Frontal cortex (tissue), 4 donors: ENCODE data around the gene UMAD1. TPM values are rescaled to one million over a fixed set of nuclear protein-coding genes. Genes with fewer than 3 reads are reported as not detected.

Source experiments
- DNase-seq, 2 donors: peaks; one replicate each; pipeline ENCODE4 v3.0.0; 2012; ENCODE audit warnings: low spot score in 2 of 2
- FAIRE-seq: peaks from 2 replicates; lab custom pipeline; 2012; peaks lifted over from hg19 to GRCh38; lab: Jason Lieb, UNC
- total RNA-seq: library from RNA; depleted of rRNA; stranded (reverse); fragments of >200 nt; gene quantifications from one replicate; pipeline ENCODE4 v1.2.3, GENCODE V29; 2014
- donor health status: control.
- donor health status: control.
- donor health status: control.

The UMAD1 gene
- total RNA-seq, 1 donor from 2014 or later: 7.3 TPM

DNA sequence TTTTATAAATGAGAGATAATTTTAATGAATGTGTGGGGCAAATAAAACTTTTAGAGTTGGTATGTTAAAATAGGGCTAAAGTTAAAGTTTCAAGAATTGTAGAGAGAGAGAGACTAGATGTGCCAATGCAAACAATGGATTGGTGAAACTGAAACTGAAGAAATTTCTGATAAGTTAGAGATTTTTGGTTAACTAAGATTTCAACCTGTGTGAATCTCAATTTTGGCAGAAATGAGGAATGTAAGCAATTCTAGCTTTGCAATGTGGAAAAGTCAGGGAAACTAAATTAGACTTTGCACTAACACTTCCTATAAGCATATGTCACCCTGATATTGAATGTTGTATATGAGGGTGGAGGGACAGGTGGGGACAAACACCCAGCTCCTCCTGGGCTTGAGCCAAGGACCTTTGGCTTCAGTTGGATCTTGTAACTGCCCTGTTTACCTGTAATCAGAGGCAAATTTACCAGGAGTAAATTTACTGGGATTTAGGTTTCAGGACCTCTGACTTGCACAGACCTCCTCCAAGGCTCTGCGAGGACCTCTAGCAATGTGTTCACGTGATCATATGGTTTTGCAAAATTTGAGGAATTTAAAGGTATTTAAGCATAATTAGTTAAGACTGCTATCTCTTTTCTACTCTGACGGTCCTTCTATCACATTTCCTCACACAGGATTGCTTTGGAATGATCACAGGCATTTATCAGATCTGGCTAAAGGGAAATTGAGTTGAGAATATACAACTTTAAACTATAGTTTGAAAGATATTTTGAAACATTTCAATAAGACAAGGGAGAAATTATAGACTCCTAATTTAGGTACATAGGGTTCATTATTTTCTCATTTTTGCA is 110.9 kb downstream of the UMAD1 start:
- FAIRE-seq (no peak), DNase-seq (no peak)

DNA sequence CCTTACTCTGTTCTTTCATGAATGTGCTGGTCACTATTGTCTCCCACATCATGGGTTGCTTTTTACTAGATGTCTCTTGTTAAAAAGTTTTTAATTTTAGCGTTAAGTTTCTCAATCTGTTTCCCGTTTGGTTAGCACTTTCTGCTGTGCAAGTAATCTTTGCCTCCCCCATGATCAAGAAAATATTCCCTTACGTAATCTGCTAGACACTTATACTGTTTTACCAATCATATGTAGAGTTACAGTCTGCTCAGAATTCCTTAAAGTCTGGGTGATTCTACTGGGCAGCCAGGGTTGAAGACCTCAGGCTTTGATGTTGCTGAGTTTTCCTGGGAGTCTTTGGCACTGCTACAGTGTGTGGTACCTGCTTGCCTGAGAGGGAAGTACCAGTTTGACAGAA is 116.0 kb downstream of the UMAD1 start:
- DNase-seq (no peak), FAIRE-seq (no peak)

DNA sequence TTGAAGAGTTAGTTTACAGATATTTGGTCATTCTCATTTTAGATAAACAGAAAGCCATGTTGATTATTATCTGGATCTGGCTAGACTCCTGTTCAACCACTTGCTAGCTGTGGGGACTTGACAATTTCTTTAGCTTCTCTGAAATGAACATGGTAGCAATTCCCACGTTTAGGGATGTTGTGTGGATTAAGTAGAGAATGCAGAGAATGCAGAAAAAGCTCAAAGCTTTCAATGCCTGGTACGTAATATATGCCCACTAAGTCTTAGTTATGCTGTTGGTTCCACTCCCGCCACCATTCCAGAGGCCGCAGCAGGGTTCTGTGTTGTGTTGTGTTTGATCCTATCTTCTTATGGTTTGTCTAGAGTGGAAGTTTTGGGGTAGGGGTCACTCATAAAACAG is 117.0 kb downstream of the UMAD1 start:
- no peak for DNase-seq
- no peak for FAIRE-seq

DNA sequence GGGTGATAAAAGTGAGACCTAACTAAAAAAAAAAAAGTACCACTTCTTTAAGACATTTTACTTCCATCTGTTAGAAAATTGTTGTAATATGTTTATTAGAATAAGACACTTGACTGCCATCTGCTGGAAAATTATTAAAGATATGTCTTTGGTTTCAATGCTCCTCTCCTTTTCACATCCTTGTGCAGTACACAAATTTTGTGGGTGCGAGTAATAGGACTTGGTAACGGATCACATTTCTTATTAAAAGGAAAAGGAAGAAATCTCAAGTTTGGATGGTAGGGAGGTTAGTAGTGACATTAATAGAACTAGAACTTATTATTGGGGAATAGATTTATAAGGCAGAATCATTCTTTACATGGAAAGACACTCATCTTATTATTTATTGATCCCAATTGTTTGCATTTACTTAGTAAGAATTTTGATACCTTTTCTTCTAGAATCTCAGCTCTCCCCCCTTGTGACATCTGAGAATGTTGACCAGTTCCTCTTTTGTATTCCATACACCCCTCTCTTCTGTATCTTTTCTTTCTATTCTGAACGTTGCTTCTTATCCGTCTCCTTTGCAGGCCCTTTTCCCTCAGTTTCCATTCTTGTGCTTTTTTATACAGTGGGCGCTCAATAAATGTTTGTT is 120.9 kb downstream of the UMAD1 start:
- no peak for DNase-seq
- FAIRE-seq: peak; percentile 52

DNA sequence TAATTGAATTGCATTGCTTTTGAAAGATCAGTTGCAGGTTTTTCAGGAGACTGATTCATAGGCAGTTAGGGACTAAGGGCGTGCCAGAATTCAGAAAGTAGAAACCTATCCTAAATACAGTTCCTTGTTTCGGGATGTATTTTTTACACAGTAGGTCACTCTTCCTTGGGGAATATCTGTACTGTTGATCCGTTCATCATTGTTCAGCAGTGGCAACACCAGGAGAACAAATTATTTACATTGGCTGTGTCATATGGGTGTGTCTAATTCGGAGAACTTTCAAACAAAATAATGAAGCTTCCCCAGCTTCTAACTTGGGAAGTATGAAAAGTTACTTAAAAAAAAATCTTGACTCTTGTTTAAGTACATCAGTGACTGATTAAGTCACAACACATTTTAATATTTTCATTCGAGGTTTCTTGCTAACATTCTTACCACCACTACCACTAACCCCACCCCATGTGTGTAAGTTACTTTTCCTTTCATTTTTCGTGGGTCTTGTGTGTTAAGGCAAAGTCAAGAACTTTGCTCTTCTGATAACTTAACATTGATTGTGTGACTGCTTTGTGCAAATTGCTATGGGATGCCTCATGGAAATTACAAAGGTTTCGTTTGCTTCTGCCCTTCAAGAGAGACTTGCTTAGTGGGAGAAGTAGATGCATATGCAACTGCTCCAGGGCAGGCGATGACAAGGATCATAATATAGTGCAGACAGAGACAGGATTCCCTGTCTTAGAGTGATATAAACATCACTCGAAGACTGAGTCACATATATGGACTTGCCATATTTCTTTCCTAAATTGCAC is 121.6 kb downstream of the UMAD1 start:
- FAIRE-seq (no peak), DNase-seq (no peak)

DNA sequence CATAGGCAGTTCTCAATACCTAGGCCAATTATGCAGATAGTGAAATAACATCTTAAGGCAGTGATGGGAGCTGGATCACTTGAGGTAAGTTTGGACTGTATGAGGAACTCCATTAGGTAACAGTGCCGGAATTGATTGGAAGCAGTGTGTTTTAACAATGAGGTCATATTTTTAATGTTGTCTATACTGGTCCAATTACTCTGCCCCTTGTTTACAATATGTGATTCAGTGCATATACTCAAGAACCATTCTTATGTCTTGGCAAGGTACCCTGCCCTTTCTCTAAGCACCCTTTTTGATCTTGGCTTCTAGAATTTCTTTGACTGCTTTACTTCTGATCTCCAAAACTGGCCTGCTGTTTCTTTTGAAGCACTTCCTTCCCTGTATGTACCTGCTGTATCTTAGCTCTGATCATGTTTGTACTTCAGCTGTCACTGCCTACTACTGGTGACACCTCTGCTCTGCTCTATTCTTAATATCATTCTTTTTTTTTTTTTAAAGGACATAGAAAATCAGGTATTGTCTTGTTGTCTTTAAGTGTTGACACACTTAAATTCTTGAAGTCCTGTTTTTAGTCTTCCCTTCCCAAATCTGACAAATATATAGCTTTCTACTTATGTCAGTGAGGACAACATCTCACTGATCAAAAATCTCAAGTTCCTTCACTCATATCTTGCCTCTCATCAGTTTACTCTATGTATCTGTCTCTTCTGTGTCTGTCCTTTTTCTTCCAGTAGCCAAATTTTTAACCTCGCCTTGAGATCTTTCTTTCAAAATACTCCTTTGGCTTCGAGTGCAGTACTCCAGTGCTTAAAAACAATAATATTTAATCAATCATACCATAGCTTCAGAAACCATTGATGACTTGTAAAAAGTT is 124.2 kb downstream of the UMAD1 start:
- no peak for FAIRE-seq
- no peak for DNase-seq

DNA sequence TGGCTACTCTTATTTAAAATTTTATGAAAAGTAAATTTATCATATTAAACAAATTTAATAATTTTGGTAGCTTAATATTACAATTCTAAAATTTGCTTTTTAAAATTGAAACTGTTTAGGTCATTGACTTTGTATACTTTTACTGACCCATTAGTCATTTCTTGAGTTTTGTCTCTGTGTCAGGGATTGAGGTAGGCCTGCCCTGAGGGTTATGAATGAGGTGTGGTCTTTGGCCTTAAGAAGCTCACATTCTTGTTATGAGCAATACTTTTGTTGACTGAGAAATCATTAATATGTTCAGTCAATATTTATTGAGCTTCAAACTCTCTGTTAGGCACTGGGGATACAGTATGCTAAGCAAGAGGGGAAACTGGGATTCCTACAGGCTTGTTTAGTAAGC is 124.9 kb downstream of the UMAD1 start:
- FAIRE-seq: no peak
- DNase-seq: no peak

DNA sequence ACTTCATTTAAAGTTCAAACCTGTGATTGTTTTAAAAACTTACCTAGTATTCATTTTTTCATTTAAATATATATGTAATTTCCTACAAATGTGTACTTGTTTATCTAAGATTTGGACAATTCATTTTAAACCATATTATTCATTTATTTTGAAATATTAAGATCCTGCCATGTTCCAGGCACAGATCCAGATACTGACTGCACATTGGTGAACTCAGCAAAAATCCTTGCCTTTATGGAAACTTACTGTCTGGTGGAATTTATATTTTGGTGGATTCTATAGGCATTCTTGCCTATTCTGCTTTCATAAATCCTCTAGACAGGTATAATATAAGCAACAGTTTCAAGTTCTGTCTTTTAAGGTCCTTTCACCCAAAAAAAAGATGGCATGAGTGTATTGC is 126.1 kb downstream of the UMAD1 start:
- no peak for DNase-seq

DNA sequence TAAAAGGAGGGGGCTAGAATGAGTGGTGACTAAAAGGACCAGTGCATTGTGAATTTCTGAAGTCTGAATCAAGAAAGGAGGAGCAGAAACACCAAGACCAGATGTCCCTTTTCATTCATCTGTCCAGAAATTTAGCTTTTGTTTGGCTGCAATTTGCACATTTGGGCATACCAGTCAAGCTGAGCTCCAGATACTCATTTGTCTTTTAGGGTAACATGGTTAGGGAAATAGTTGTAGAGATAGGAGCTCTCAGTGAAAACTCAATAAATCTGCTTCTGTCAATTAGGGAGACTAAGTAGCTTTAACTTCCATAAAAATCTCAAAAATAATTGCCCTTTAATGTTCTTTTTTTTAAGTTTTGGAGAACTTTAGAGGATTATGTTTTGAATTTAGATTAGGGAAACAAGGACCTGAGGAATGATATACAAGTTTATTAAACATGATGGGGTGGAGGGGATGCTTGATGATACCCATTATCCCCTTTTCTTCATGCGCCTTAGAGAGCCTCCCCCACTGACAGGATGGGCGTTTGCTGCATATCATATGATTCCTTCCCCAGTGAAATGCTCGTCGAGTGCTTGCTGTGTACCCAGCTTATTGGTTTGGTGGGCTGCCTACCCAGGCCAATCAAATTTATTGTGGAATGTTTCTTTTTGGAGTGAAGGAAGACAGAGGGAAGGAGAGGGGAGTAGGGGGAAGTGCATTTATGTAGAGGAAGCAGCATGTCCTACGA is 128.6 kb downstream of the UMAD1 start:
- FAIRE-seq: no peak
- DNase-seq: no peak

More for the DNA sequence above, 126.1 kb downstream of the UMAD1 start:
- no peak for FAIRE-seq

DNA sequence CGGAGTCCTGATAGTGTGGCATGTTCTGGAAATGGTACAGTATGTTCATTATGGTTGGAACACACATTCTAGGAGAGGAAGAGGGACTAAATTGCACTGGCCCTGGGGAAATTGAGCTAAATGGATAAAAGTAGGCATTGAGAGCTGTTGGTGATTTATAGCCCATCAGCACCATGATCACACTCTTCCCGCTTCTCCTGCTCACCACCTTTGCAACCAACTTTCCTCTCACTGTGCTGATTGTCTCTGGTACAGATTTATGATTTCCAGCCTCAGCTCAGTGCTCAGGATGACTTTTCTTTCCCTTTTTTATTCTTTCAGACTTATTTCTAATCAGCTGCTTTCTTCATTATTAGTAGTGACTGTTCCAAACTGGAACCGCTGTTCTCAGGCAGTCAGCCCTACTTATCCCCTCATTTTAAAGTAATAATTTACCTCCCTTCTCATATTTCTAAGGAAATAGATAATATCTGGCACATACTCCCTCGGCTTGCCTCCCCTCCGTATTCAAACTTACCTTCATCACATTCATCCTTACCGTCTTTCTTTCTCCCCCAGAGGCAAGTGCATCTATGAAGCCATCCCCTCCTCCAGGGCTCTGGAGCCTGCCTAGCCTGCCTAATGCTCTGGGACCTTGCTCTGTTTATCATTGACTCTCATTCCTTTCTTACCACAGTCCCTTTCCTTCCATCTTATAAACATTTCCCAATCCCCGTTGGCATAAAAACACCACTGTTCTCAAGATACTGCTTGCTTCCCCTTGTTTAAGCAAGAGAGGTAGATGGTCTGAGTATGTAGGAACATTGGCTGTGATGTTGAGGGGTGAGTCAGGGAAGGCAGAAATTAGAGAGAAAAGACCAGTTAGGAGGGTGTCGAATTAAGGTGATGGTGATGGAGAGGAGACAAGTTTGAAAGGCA is 129.4 kb downstream of the UMAD1 start:
- no peak for FAIRE-seq
- no peak for DNase-seq

DNA sequence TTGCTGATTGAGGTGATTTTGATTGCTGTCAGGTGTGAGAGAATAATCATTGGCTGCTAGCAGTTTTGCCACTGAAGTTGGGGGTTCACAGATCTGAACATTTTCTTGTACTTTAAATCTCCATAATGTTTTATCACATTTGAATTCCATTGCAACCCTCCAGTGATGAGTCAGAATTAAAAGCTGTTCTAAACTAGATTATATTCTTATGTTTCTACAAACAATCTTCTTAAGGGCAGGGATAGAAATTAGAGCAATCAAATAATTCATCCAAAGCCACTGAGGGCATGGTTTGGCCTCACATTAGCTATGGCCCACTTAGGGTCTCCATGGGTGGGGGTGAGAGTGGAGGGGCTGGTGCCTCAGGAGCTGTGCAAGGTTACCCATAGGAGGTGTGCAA is 130.9 kb downstream of the UMAD1 start:
- FAIRE-seq (no peak), DNase-seq (no peak)

DNA sequence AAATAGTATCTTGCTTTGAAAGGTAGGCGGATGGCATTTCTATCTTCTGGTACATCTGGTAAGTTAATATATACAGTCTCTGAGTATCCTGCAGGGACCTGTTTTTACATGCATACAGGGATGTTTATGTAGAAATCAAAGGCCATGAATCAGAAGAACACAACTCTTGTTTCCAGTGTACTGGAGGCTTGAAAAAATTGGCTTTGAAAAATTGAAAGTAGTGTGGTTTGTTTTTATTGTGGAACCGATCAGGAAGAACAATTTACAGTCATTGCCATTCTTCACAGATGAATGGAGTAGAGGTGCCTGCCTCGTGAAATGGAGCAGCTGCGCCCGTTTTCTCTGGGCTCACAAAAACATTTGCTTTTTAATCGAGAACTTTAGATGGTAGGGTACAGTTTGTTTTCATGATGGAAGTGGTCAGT is 131.9 kb downstream of the UMAD1 start:
- DNase-seq: no peak
- FAIRE-seq: no peak

DNA sequence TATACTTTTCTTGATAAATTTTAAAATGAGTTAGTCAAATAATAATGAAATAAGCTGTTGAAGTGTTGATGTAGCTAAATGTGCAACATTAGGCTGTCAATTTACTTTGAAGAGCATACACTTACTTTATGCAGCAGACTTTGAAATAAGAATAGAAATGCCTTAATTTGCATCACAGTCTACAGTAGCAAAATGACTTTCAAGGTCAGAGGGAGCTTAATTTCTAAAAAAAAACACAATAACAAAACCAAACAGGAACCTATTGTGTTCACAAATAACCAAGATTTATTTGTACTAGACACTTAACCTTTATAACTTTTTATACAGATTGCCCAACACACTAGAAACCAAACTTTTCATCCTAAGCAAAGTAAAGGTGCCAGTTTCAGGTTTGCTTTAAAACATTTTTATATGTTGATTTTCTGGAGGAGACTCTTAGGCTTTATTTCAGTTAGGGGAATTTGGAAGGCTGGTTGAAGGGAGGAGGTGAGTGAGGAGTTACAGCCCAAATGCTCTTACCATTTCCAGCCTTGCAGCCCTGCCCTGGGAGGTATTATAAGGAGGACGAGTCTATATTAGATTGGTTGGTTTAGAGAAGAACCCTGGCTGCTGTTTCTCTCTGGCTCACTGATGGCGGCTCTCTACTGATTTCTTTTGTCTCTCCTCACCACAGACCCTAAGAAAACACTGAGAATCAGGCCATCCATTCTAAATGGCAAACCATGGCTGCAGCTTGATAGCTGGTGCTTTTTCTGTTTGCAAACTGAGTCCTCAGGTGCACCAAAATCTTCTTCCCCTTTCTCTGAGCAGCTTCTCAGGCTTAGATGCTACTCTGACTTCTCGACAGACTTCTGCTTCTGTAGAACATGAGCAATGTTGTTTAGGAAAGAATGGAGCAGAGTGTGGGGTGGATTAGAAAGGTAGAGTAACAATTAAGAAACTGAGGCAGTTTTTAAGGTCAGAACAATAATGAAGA is 133.1 kb downstream of the UMAD1 start:
- DNase-seq: no peak
- no peak for FAIRE-seq

DNA sequence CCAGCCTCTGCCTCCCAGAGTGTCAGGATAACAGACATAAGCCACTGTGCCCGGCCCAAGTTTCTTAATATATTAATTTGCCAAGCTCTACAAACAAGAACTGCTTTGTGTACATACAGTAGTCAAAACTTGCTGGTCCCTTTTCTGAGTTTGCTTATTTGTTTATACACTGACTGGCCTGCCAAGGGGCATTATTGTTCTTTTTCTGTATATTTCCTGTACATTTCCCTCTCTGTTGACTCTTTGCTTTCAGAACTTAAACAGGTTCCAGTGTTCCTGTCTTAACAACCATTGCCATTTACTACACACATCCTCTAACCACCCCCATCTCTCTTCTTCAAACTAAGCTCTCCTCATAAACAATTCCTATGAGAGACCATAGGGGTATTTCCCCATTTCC is 139.3 kb downstream of the UMAD1 start:
- DNase-seq: no peak
- FAIRE-seq: no peak

DNA sequence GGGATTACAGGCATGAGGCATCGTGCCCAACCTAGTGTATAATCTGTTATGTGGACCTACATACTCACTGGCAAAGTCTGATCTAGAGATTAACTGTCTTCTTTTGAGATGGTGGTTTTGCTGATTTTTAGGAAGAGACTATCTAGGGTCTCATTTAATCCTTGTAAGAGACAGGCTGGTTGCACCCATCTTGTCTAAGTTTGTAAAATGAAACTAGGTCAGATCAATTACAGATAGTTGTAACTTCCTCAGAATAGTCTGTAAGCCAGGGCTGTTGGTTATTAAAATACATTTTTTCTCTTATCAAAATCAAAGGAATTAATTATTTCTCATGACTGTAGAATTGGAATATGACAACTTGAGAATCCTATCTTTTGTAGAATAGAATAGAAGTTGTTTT is 142.4 kb downstream of the UMAD1 start:
- DNase-seq: no peak
- FAIRE-seq: peak; percentile 63

DNA sequence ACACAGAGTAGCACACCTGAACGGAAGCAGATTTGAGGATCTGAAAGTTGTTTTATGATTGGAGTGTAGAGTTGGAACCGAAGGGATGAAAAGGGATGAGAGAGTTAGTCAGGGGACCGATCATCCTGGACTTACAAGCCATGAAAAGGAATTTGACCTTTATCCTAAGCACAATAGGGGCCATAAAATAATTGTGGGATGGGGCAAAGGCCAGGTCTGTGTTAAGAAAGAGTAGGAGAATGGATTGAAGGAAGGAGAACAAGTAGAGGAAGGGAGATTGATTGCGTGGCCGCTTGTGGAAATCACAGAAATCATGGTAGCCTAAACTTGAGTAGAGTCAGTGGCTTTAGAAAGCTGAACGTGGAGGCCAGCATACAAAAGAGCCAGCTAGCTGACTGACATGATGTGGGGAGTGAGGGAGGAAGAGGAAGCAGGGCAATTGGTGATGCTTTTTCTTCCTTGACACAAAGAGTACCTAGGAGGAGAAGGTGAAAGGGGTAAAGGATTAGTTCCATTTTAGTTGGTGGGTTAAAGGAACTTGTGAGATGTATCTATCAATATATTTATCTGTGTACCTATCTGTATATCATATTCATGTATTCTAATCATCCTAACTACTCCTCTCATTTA is 144.9 kb downstream of the UMAD1 start:
- no peak for FAIRE-seq
- no peak for DNase-seq
